ENCODE measurements around the gene HDAC7.

DNA sequence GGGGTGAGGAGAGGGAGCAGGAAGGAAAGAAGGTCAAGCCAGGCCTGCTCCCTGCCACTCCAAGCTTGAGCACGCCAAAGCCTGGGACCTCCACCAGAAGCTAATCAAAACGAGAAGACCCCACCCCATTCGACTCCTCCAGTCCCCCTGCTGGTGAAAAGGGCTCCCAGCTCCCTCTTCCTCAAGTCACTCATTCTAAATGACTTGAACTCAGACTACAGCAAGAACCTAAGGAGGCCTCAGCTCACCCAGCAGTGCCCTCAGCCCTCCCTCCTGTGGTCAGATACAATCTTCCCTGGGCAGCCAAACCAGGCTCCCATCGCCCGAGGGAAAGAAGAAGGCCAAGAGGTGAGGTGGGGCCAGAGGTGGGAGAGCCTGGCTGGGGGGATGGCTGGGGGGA is 17.4 kb downstream of the HDAC7 start:
- TF ChIP-seq, protein P1, sequence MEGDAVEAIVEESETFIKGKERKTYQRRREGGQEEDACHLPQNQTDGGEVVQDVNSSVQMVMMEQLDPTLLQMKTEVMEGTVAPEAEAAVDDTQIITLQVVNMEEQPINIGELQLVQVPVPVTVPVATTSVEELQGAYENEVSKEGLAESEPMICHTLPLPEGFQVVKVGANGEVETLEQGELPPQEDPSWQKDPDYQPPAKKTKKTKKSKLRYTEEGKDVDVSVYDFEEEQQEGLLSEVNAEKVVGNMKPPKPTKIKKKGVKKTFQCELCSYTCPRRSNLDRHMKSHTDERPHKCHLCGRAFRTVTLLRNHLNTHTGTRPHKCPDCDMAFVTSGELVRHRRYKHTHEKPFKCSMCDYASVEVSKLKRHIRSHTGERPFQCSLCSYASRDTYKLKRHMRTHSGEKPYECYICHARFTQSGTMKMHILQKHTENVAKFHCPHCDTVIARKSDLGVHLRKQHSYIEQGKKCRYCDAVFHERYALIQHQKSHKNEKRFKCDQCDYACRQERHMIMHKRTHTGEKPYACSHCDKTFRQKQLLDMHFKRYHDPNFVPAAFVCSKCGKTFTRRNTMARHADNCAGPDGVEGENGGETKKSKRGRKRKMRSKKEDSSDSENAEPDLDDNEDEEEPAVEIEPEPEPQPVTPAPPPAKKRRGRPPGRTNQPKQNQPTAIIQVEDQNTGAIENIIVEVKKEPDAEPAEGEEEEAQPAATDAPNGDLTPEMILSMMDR (IDR thresholded peaks at IDR 0.05; ENCODE audit: insufficient read depth, low read depth, low read length): peak; percentile 20
- no peak for TF ChIP-seq EZH2 (IDR thresholded peaks at IDR 0.05; ENCODE audit: insufficient read depth, low read length)

Data from astrocyte (in vitro differentiated cells and primary cell).